Hematopoietic multipotent progenitor cell treated with erythropoietin and hydrocortisone succinate and interleukin-3 and kit ligand, for 17 days (in vitro differentiated cells): ENCODE data around the gene TMEM164.

Source experiments
- DNase-seq: peaks from one replicate; pipeline ENCODE4 v3.0.0-alpha.2; 2015; ENCODE audit warnings: low spot score

Gene TMEM164

GRCh38 chrX:110003167-110004156, 548 bp downstream of the TMEM164 start:
- DNase-seq, result peak; percentile 10

- DNase-seq, result no peak
These were observed 1.3 kb downstream of the TMEM164 start for GRCh38 chrX:110004215-110004614.

GRCh38 chrX:110004731-110005369, 1.9 kb downstream of the TMEM164 start:
- no peak for DNase-seq

GRCh38 chrX:110006161-110006560, 3.2 kb downstream of the TMEM164 start:
- no peak for DNase-seq

GRCh38 chrX:110006821-110007375, 4.0 kb downstream of the TMEM164 start:
- DNase-seq, result no peak

- no peak for DNase-seq
These were observed 5.2 kb downstream of the TMEM164 start for GRCh38 chrX:110008011-110008635.

- DNase-seq, result no peak
These were observed 10.0 kb downstream of the TMEM164 start for GRCh38 chrX:110012818-110013485.

GRCh38 chrX:110013968-110014367, 11.1 kb downstream of the TMEM164 start:
- no peak for DNase-seq

- DNase-seq, result no peak
These were observed 12.1 kb downstream of the TMEM164 start for GRCh38 chrX:110015032-110015431.

- DNase-seq, result no peak
These were observed 13.0 kb downstream of the TMEM164 start for GRCh38 chrX:110015915-110016314.

- DNase-seq, result no peak
These were observed 17.6 kb downstream of the TMEM164 start for GRCh38 chrX:110020536-110020935.

- no peak for DNase-seq
These were observed 18.5 kb downstream of the TMEM164 start for GRCh38 chrX:110021258-110022022.

GRCh38 chrX:110022599-110023448, 19.9 kb downstream of the TMEM164 start:
- DNase-seq, result no peak

GRCh38 chrX:110025395-110025794, 22.5 kb downstream of the TMEM164 start:
- no peak for DNase-seq

GRCh38 chrX:110026099-110026844, 23.4 kb downstream of the TMEM164 start:
- no peak for DNase-seq

- no peak for DNase-seq
These were observed 29.7 kb downstream of the TMEM164 start for GRCh38 chrX:110032534-110033147.

- DNase-seq, result no peak
These were observed 31.1 kb downstream of the TMEM164 start for GRCh38 chrX:110034036-110034435.

GRCh38 chrX:110036162-110037033, 33.5 kb downstream of the TMEM164 start:
- no peak for DNase-seq
